Panc1 (cell line): ENCODE data around the gene SLITRK1. TPM values are rescaled to one million over a fixed set of nuclear protein-coding genes. Genes with fewer than 3 reads are reported as not detected.

ENCODE experiments used
- ATAC-seq: fragments of 200-7000 bp; cut with Tn5 transposase; 2 replicates; pipeline ENCODE4 v1.9.1; 2020; ENCODE audit warnings: mild to moderate bottlenecking, moderate library complexity
- BruUV-seq: library from RNA; stranded (reverse); fragments of 400-500 nt; replicated peaks from 2 replicates; lab custom pipeline; 2021; lab: Mats Ljungman, UMichigan
- CTCF ChIA-PET: fragments of 300-600 bp; sonication (Branson Sonifier 250); formaldehyde crosslinking; loops from one replicate; lab custom pipeline; 2022; ENCODE audit warnings: antibody characterized with exemption; lab: Charles Lee
- POLR2A ChIA-PET: fragments of 300-600 bp; sonication (Branson Sonifier 250); formaldehyde crosslinking; loops from one replicate; lab custom pipeline; 2022; ENCODE audit warnings: antibody characterized with exemption; lab: Charles Lee
- DNase-seq: peaks from one replicate; pipeline ENCODE4 v3.0.0-alpha.2; 2010; ENCODE audit warnings: low read depth, low spot score
- H3K27ac ChIP-seq: 2 replicates; pipeline ENCODE4 v1.5.1; 2011; ENCODE audit warnings: mild to moderate bottlenecking, low read length, inconsistent platforms
- H3K27me3 ChIP-seq: fragments of 200-500 bp; sonication (Bioruptor generic); 2 replicates; pipeline ENCODE4 v1.6.0; 2014; ENCODE audit warnings: low read length, inconsistent platforms; ENCODE audit not compliant: control insufficient read depth, insufficient read depth
- H3K36me3 ChIP-seq: fragments of 200-500 bp; sonication (Bioruptor generic); 2 replicates; pipeline ENCODE4 v1.5.1; 2014; ENCODE audit warnings: inconsistent platforms, mild to moderate bottlenecking, low read length, moderate library complexity; ENCODE audit not compliant: control insufficient read depth, insufficient read depth
- H3K4me1 ChIP-seq: 2 replicates; pipeline ENCODE4 v1.5.1; 2011; ENCODE audit warnings: inconsistent platforms, mild to moderate bottlenecking, low read length, moderate library complexity; ENCODE audit not compliant: control insufficient read depth, insufficient read depth
- H3K4me3 ChIP-seq, 2 experiments: 2 replicates each; pipeline ENCODE4 v1.5.1; 2011 to 2012; ENCODE audit warnings: low read depth in 2 of 2, low read length in 2 of 2, mild to moderate bottlenecking in 2 of 2, inconsistent platforms in 1 of 2, moderate library complexity in 1 of 2
- H3K9me3 ChIP-seq: fragments of 200-500 bp; sonication (Bioruptor generic); 2 replicates; pipeline ENCODE4 v1.5.1; 2014; ENCODE audit warnings: low read depth, mild to moderate bottlenecking, inconsistent platforms, low read length, moderate library complexity; ENCODE audit not compliant: control insufficient read depth, insufficient read depth
- POLR2AphosphoS5 ChIP-seq: IDR thresholded peaks from 2 replicates; pipeline ENCODE4 v1.6.1; 2012; ENCODE audit warnings: mild to moderate bottlenecking, low read depth, low read length, moderate library complexity
- SIN3A ChIP-seq: IDR thresholded peaks from 2 replicates; pipeline ENCODE4 v1.6.1; 2012; ENCODE audit warnings: low read depth, mild to moderate bottlenecking, low read length, moderate library complexity, borderline replicate concordance; ENCODE audit not compliant: insufficient read depth
- TCF7L2 ChIP-seq: IDR thresholded peaks from 2 replicates; pipeline ENCODE4 v1.6.1; 2011; ENCODE audit warnings: mild to moderate bottlenecking, low read depth, low read length, inconsistent platforms
- in situ Hi-C: cut with HindIII; loops from 2 replicates; pipeline ENCODE4 v1.10.0; 2016; ENCODE audit warnings: low sequenced_read_pairs, low pct_unique_long_range_greater_than_20kb
- intact Hi-C: fragments of 100-400 bp; cut with micrococcal nuclease; formaldehyde crosslinking; loops from one replicate; pipeline ENCODE4 v1.10.0; 2022; ENCODE audit not compliant: unreplicated experiment
- total RNA-seq: library from RNA; stranded (reverse); gene quantifications from one replicate; pipeline ENCODE4 v1.2.1, GENCODE V29; 2021; ENCODE audit not compliant: unreplicated experiment
- TF ChIP-seq, protein P1 (sequence below): fragments of 450-650 bp; IDR thresholded peaks from 2 replicates; pipeline ENCODE4 v1.5.1; 2017; ENCODE audit warnings: mild to moderate bottlenecking
- TF ChIP-seq, protein P2 (sequence below), 2 experiments: IDR thresholded peaks; 2 replicates each; pipeline ENCODE4 v1.6.1; 2011 to 2012; ENCODE audit warnings: low read depth in 2 of 2, control low read depth in 1 of 2, low read length in 1 of 2, mild to moderate bottlenecking in 1 of 2, moderate library complexity in 1 of 2; ENCODE audit not compliant: insufficient read depth in 1 of 2

The SLITRK1 gene
- total RNA-seq, 1 experiment from 2014 or later: 0.08 TPM

DNA sequence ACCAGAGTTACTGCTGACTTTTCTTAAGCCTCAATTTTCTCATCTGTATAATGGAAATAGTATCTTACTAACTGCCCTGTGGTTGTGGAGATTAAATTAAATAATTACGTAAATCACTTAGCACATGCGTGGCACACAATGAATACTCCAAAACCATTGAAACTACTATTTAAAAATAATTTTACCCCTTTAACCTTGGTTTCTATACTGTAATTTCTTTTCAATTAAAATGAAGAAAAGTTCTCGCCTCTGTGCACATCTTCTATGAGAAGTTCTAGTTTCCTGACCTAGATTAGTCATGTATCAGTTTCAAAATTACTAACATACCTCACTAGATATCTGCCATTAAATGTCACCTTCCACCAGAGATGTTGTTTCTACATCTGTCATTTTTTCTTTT is 5.7 kb downstream of the SLITRK1 start:
- H3K9me3 ChIP-seq: no peaks in the 10 kb centered on the region
- H3K36me3 ChIP-seq: no peaks in the 10 kb centered on the region
- no peaks in the 10 kb centered on the region for H3K4me1 ChIP-seq
- CTCF ChIA-PET: no interaction called here
- POLR2A ChIA-PET: no interaction called here
- H3K27ac ChIP-seq: no peak overlapping the region
- in situ Hi-C loops: no loop called here
- intact Hi-C loops: no loop called here
- no peaks in the 10 kb centered on the region for H3K27me3 ChIP-seq
- H3K4me3 ChIP-seq: no peak overlapping the region
- DNase-seq: no peak
- no peak for TF ChIP-seq POLR2AphosphoS5
- TF ChIP-seq SIN3A: no peak
- TF ChIP-seq, protein P1, sequence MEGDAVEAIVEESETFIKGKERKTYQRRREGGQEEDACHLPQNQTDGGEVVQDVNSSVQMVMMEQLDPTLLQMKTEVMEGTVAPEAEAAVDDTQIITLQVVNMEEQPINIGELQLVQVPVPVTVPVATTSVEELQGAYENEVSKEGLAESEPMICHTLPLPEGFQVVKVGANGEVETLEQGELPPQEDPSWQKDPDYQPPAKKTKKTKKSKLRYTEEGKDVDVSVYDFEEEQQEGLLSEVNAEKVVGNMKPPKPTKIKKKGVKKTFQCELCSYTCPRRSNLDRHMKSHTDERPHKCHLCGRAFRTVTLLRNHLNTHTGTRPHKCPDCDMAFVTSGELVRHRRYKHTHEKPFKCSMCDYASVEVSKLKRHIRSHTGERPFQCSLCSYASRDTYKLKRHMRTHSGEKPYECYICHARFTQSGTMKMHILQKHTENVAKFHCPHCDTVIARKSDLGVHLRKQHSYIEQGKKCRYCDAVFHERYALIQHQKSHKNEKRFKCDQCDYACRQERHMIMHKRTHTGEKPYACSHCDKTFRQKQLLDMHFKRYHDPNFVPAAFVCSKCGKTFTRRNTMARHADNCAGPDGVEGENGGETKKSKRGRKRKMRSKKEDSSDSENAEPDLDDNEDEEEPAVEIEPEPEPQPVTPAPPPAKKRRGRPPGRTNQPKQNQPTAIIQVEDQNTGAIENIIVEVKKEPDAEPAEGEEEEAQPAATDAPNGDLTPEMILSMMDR: no peak
- TF ChIP-seq, protein P2, sequence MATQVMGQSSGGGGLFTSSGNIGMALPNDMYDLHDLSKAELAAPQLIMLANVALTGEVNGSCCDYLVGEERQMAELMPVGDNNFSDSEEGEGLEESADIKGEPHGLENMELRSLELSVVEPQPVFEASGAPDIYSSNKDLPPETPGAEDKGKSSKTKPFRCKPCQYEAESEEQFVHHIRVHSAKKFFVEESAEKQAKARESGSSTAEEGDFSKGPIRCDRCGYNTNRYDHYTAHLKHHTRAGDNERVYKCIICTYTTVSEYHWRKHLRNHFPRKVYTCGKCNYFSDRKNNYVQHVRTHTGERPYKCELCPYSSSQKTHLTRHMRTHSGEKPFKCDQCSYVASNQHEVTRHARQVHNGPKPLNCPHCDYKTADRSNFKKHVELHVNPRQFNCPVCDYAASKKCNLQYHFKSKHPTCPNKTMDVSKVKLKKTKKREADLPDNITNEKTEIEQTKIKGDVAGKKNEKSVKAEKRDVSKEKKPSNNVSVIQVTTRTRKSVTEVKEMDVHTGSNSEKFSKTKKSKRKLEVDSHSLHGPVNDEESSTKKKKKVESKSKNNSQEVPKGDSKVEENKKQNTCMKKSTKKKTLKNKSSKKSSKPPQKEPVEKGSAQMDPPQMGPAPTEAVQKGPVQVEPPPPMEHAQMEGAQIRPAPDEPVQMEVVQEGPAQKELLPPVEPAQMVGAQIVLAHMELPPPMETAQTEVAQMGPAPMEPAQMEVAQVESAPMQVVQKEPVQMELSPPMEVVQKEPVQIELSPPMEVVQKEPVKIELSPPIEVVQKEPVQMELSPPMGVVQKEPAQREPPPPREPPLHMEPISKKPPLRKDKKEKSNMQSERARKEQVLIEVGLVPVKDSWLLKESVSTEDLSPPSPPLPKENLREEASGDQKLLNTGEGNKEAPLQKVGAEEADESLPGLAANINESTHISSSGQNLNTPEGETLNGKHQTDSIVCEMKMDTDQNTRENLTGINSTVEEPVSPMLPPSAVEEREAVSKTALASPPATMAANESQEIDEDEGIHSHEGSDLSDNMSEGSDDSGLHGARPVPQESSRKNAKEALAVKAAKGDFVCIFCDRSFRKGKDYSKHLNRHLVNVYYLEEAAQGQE (IDR thresholded peaks at IDR 0.05; ENCODE audit: insufficient read depth in 1 of 2, low read depth in 2 of 2, low read length in 1 of 2): no peak
- no peak for TF ChIP-seq TCF7L2
- BruUV-seq: no TSS peak
- no peak for ATAC-seq

DNA sequence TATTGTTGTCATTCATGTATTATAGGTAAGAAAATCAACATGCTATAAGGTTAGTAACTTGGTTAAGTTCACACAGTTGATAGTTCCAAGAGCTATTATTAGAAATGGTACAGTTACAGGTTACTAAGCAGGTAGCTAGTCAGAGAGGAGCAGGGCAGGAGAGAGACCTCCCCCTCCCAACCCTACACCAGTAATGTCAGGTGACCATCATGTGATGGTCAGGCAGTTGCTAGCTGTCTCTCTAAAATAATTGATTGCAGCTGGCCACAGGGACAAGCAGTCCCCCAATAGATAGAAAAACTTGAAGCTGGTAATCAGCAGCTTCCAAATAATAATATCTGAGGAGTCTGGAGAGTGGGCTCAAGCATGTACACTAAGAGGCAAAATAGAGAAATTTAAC is 14.6 kb downstream of the SLITRK1 start:
- DNase-seq (no peak), ATAC-seq (no peak)
- no TSS peak for BruUV-seq
- TF ChIP-seq, protein P2 (IDR thresholded peaks at IDR 0.05; ENCODE audit: insufficient read depth in 1 of 2, low read depth in 2 of 2, low read length in 1 of 2): no peak
- TF ChIP-seq, protein P1: no peak
- TF ChIP-seq POLR2AphosphoS5 (no peak), SIN3A (no peak), TCF7L2 (no peak)
- H3K4me3 ChIP-seq: no peak overlapping the region
- intact Hi-C loops: no loop called here
- ChIA-PET POLR2A (no interaction called here), CTCF (no interaction called here)
- in situ Hi-C loops: no loop called here
- no peaks in the 10 kb centered on the region for H3K36me3 ChIP-seq
- no peak overlapping the region for H3K27ac ChIP-seq
- H3K27me3 ChIP-seq: no peaks in the 10 kb centered on the region
- no peaks in the 10 kb centered on the region for H3K9me3 ChIP-seq
- H3K4me1 ChIP-seq: no peaks in the 10 kb centered on the region
